Hepatocyte (in vitro differentiated cells): ENCODE results near the gene ITGA1.

Experiments used
- EZH2 ChIP-seq: fragments of 200-600 bp; sonication (generic); IDR thresholded peaks from 2 replicates; pipeline ENCODE4 v1.6.1; 2016; ENCODE audit warnings: antibody characterized with exemption, mild to moderate bottlenecking, borderline replicate concordance
- TF ChIP-seq, protein P1 (sequence below): fragments of 200-600 bp; sonication (generic); IDR thresholded peaks from 2 replicates; pipeline ENCODE4 v1.5.1; 2016; ENCODE audit warnings: antibody characterized with exemption, mild to moderate bottlenecking; ENCODE audit not compliant: poor library complexity

DNA sequence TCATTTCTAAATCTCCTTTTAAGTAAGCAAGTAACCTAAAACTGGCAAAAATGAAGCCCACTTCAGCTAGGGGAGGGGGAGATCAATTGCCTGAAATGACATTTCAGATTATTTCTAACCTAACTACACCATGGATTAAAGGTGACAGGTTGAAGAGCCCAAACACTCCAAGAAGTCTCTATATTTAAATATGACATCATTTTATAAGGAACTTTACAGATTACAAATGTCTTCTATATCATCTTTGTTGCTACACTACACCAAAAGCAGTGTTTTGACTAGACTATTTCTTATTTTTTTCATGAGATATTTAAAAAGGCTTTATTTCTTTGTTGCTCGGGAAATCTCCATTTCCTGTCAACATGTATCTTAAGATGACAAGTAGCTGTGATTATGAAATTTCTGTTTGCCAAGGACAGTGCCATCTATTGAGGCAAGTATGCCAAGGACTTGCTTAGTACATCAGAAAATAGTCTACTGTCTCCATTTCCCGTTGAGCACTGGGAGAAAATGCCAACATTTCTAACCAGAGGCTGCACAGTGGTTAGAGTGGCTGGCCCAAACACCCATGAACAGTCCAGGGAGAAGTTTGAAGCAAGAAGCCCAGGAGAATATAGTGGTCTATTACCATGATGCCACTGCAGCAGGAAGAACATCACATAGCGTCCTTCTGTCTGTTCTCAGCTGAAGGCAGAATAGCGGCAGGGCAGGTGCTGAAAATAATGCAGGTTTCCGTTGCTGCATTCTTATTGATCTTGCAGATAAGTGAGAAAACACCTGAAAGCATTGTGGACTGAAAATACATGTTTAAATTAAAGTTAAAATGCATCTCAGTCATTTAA, 108.1 kb downstream of the ITGA1 start:
- TF ChIP-seq EZH2 = no peak
- TF ChIP-seq, protein P1, sequence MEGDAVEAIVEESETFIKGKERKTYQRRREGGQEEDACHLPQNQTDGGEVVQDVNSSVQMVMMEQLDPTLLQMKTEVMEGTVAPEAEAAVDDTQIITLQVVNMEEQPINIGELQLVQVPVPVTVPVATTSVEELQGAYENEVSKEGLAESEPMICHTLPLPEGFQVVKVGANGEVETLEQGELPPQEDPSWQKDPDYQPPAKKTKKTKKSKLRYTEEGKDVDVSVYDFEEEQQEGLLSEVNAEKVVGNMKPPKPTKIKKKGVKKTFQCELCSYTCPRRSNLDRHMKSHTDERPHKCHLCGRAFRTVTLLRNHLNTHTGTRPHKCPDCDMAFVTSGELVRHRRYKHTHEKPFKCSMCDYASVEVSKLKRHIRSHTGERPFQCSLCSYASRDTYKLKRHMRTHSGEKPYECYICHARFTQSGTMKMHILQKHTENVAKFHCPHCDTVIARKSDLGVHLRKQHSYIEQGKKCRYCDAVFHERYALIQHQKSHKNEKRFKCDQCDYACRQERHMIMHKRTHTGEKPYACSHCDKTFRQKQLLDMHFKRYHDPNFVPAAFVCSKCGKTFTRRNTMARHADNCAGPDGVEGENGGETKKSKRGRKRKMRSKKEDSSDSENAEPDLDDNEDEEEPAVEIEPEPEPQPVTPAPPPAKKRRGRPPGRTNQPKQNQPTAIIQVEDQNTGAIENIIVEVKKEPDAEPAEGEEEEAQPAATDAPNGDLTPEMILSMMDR = no peak
